ENCODE measurements around the gene PDHB.

PDHB gene

GRCh38 chr3:58394339-58394738, 39.3 kb downstream of the PDHB start:
- DNase-seq, result no peak

GRCh38 chr3:58392181-58392580, 41.5 kb downstream of the PDHB start:
- DNase-seq, result no peak

GRCh38 chr3:58391156-58391865, 42.3 kb downstream of the PDHB start:
- no peak for DNase-seq

GRCh38 chr3:58388550-58389091, 45.0 kb downstream of the PDHB start:
- no peak for DNase-seq

- no peak for DNase-seq
Measured at GRCh38 chr3:58387650-58388546, 45.7 kb downstream of the PDHB start.

DNA sequence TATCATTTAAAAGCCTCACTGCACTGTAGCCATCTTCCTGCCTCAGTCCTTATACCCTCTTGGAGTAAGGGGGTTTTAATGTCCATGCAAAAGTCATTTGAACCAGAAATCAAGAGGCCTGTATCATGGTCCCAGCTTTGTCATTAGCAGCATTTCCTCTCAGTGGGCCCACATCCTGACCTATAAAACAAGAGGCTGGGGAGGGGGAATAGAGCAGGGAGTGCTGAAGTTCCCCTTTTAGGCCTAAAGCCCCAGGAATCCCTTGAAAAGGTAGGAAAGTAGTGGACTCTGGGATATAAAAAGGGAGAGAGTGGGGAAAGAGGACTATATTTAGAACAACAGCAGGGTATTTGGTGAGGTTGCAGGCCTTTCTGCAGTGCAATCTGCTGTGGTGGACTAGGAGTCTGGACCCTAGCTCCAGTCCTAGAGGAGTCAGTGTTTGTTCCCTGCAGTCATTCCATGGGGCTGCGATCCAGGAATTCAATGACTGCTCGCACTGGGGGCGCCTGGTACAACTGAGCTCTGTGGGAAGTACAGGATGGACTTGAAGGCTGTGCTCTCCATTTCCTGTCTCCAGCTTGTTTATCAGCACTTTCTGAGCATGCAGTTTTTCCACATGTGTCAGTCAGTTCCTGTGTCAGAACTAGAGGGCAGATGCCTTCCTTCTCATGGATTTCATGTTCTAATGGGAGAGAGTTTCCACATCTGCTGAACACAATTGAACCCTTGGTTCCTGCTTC, 46.8 kb downstream of the PDHB start:
- DNase-seq, result no peak

GRCh38 chr3:58384381-58385090, 49.1 kb downstream of the PDHB start:
- no peak for DNase-seq

- DNase-seq, result no peak
Measured at GRCh38 chr3:58383904-58384303, 49.7 kb downstream of the PDHB start.

GRCh38 chr3:58383476-58383875, 50.2 kb downstream of the PDHB start:
- no peak for DNase-seq

DNA sequence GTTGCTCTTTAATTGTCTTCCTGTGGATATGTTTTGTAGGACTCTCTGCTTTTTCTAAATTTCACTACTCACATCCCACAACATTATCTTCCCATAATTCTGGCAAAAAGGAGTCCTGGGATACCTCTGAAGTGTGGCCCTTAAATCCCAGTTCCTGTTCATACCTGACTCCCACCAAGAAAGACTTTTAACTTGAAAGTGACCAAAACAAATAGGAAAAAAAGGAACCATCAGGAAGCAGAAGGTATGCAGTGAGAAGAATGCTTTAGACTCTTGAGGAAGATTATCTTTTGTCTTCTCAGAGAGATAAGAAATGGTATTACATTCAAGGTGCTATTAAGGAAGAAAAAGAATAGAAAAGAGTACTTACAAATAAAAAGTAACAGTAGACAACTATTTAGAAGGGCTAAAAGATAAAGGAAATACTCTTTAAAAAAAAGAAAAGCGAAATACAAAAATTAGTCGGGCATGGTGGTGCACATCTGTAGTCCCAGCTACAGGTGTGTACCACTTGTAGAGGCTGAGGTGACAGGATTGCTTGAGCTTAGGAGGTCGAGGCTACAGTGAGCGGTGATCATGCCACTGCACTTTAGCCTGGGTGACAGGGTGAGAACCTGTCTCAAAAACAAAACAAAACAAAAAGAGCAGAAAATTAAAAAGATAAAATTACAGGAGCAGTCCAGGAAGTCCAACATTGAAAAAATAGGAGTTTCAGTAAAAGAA, 54.1 kb downstream of the PDHB start:
- DNase-seq, result no peak

DNA sequence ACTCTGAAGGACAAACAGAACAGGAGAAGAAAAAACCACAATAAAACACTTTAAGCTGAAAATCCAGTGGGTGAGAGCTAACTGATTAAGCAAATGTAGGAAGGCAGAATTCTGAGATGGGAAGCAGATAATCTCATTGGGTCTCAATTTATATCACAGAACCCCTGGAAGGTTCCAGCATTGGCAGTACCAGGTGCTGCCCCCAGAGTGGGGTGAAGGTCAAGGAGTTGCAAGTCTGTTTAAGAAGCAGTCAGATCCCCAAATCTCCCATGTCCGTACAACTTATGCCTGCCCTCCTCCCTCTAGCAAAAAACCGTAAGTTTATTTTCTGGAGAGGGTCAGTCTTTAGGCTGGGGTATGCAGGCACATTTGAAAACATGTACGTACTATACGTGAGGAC, 55.9 kb downstream of the PDHB start:
- no peak for DNase-seq

All from NCI-H524 (cell line).